ENCODE results near the gene TPM2. TPM values are rescaled to one million over a fixed set of nuclear protein-coding genes. Genes with fewer than 3 reads are reported as not detected.

TPM2 gene
- total and polyA plus RNA-seq, 2 donors (not counting 1 experiment from before 2014, with no cell fraction given): 2.4 to 6.3 TPM

DNA sequence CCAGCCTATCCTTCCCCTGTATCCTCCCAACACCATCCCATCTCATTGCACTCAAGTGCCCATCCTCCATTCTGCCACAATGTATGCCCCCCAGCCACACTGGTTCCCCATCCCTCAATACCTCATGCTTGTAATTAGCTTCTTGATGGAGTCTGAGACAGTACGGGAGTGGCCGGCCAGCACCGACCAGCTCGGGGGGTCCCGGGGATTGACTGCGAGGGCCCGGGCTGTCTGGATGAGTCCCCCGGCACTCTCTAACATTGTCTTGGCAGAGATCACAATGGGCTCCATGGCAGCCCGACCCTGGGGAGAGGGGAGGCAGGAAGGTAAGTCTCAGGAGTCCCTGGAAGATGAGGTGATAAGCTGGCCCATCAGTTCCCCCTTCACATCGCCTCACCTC lies 17.2 kb upstream of the TPM2 start:
- Histone ChIP-seq H3K4me2 (replicated peaks; ENCODE audit: low read depth, low read length, poor library complexity, severe bottlenecking) (no peak overlapping the region), H3K36me3 (replicated peaks in 1 of 2; ENCODE audit: control extremely low read depth in 1 of 2, control insufficient read depth in 1 of 2, extremely low read depth in 1 of 2, insufficient read depth in 2 of 2, low read length in 1 of 2) (peaks cover 3 to 90% of the 10 kb centered on the region in 2 experiments), H2AFZ (ENCODE audit: insufficient read depth, low read depth, low read length, poor library complexity, severe bottlenecking) (no peak overlapping the region), H3K9ac (ENCODE audit: low read length) (no peak overlapping the region), H4K20me1 (ENCODE audit: control insufficient read depth, insufficient read depth, low read length, poor library complexity, severe bottlenecking) (peaks cover 18% of the 10 kb centered on the region), H3K4me1 (ENCODE audit: control insufficient read depth in 2 of 2, insufficient read depth in 2 of 2, low read length in 2 of 2) (no peaks in the 10 kb centered on the region), H3K27me3 (replicated peaks in 1 of 4; ENCODE audit: control extremely low read depth in 1 of 4, control insufficient read depth in 3 of 4, insufficient read depth in 4 of 4, low read length in 3 of 4) (no peaks in the 10 kb centered on the region), H3K9me3 (ENCODE audit: control extremely low read depth in 1 of 3, control insufficient read depth in 2 of 3, insufficient read depth in 1 of 3, low read length in 2 of 3) (no peaks in the 10 kb centered on the region), H3K79me2 (ENCODE audit: control insufficient read depth, insufficient read depth, low read length) (peaks cover 21% of the 10 kb centered on the region), H3K27ac (ENCODE audit: low read length in 2 of 2) (no peak overlapping the region), H3K4me3 (ENCODE audit: control extremely low read depth in 1 of 5, extremely low read depth in 1 of 5, insufficient read depth in 1 of 5, low read depth in 2 of 5, low read length in 4 of 5) (no peak overlapping the region)
- no peak for DNase-seq
- no peak for TF ChIP-seq CTCF (IDR thresholded peaks at IDR 0.05)
- no peak for TF ChIP-seq EZH2 (IDR thresholded peaks at IDR 0.05; ENCODE audit: borderline replicate concordance, insufficient read depth, low read depth, low read length, poor library complexity, severe bottlenecking)
- ChIA-PET CTCF (interaction anchor here (1.5 to 20.4 kb wide), 2 partner anchors 12 to 26 kb away, joined by 4 to 195 read pairs; partner anchors contain the start of genes CREB3 and TPM2), POLR2A (no interaction called here)
- Mint-ChIP-seq H3K4me1 (no peaks in the 10 kb centered on the region), H3K27ac (no peak overlapping the region), H3K4me3 (no peak overlapping the region), H3K27me3 (no peaks in the 10 kb centered on the region), H3K9me3 (ENCODE audit: insufficient read depth) (no peaks in the 10 kb centered on the region)
- intact Hi-C loops (cut with micrococcal nuclease): no loop called here
- ATAC-seq (ENCODE audit: low read depth): no peak
- WGBS (ENCODE audit: insufficient coverage): over 99% methylated on average over 10 of the region's 10 CpGs

DNA sequence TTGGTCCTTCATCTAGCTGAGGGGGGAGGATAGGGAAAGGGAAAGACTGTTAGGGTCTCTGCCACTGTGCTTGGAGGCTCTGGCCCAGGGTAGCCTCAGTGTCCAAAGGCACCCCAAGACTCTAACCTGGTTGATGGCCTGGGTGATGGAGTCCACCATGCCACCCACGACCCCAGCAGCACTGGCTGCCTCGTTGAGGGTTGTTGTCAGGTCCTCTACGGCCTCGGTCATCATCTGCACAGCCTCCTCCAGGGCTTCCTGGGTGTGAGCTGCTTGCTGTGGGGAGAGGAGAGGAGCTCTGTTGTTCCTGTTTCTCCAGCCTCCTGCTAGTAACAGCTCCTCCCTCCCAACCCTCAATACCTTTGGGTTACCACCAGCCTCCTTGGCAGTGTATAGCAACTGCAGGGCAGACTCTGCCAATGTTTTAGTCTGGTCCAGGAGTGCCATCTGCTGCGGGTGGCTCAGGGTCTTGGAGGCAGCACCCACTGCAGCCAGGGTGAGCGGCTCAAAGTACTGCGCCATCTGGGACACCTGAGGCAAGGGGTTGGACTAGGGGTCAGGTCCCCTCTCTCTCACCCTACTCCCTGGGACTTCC lies 16.2 kb upstream of the TPM2 start:
- no peak overlapping the region for H3K4me3 ChIP-seq (ENCODE audit: control extremely low read depth in 1 of 5, extremely low read depth in 1 of 5, insufficient read depth in 1 of 5, low read depth in 2 of 5, low read length in 4 of 5)
- DNase-seq: no peak
- WGBS (ENCODE audit: insufficient coverage): 100% methylated on average over 4 of the region's 7 CpGs
- H3K27ac Mint-ChIP-seq: no peak overlapping the region
- no peak overlapping the region for H3K4me2 ChIP-seq (replicated peaks; ENCODE audit: low read depth, low read length, poor library complexity, severe bottlenecking)
- H3K9me3 ChIP-seq (ENCODE audit: control extremely low read depth in 1 of 3, control insufficient read depth in 2 of 3, insufficient read depth in 1 of 3, low read length in 2 of 3): no peaks in the 10 kb centered on the region
- no peak for TF ChIP-seq EZH2 (IDR thresholded peaks at IDR 0.05; ENCODE audit: borderline replicate concordance, insufficient read depth, low read depth, low read length, poor library complexity, severe bottlenecking)
- H3K27me3 Mint-ChIP-seq: no peaks in the 10 kb centered on the region
- H3K9ac ChIP-seq (ENCODE audit: low read length): no peak overlapping the region
- no peak for ATAC-seq (ENCODE audit: low read depth)
- POLR2A ChIA-PET: no interaction called here
- peaks cover 4 to 90% of the 10 kb centered on the region in 2 experiments for H3K36me3 ChIP-seq (replicated peaks in 1 of 2; ENCODE audit: control extremely low read depth in 1 of 2, control insufficient read depth in 1 of 2, extremely low read depth in 1 of 2, insufficient read depth in 2 of 2, low read length in 1 of 2)
- no peak overlapping the region for H3K4me3 Mint-ChIP-seq
- no peak overlapping the region for H3K27ac ChIP-seq (ENCODE audit: low read length in 2 of 2)
- no peaks in the 10 kb centered on the region for H3K4me1 Mint-ChIP-seq
- H4K20me1 ChIP-seq (ENCODE audit: control insufficient read depth, insufficient read depth, low read length, poor library complexity, severe bottlenecking): peaks cover 18% of the 10 kb centered on the region
- H3K27me3 ChIP-seq (replicated peaks in 1 of 4; ENCODE audit: control extremely low read depth in 1 of 4, control insufficient read depth in 3 of 4, insufficient read depth in 4 of 4, low read length in 3 of 4): no peaks in the 10 kb centered on the region
- no peak overlapping the region for H2AFZ ChIP-seq (ENCODE audit: insufficient read depth, low read depth, low read length, poor library complexity, severe bottlenecking)
- H3K9me3 Mint-ChIP-seq (ENCODE audit: insufficient read depth): no peaks in the 10 kb centered on the region
- intact Hi-C loops (cut with micrococcal nuclease): no loop called here
- CTCF ChIA-PET: interaction anchor here (0.8 to 20.4 kb wide), 3 partner anchors 11 to 1072 kb away, joined by 3 to 195 read pairs (median 4); partner anchors contain the start of genes CREB3 and TPM2
- peaks cover 13% of the 10 kb centered on the region for H3K79me2 ChIP-seq (ENCODE audit: control insufficient read depth, insufficient read depth, low read length)
- no peaks in the 10 kb centered on the region for H3K4me1 ChIP-seq (ENCODE audit: control insufficient read depth in 2 of 2, insufficient read depth in 2 of 2, low read length in 2 of 2)
